K562 (cell line): ENCODE results near the gene HSDL1. TPM values are rescaled to one million over a fixed set of nuclear protein-coding genes. Genes with fewer than 3 reads are reported as not detected.
A peak's percentile ranks its signal among the peaks of the same experiment; 100 is the strongest.

Source experiments
- CCAR2 ChIP-seq: fragments of 200-400 bp; formaldehyde crosslinking; IDR thresholded peaks from 2 replicates; pipeline ENCODE4 v1.6.1; 2017; ENCODE audit warnings: mild to moderate bottlenecking, low read depth, low read length
- ELF2 ChIP-seq: fragments of 250-450 bp; sonication (Bioruptor Pico); IDR thresholded peaks from 2 replicates; pipeline ENCODE4 v1.5.0; 2021; ENCODE audit warnings: mild to moderate bottlenecking
- KLF6 ChIP-seq: fragments of 250-450 bp; sonication (Bioruptor Pico); IDR thresholded peaks from 2 replicates; pipeline ENCODE4 v1.4.0; 2020; ENCODE audit warnings: mild to moderate bottlenecking, moderate library complexity, borderline replicate concordance
- MECOM ChIP-seq: fragments of 250-450 bp; sonication (Bioruptor Pico); IDR thresholded peaks from 2 replicates; pipeline ENCODE4 v1.8.0; 2022; ENCODE audit warnings: inconsistent platforms
- NFE2 ChIP-seq: IDR thresholded peaks from 2 replicates; pipeline ENCODE4 v1.6.1; 2014; ENCODE audit warnings: antibody characterized with exemption, low read depth
- PHF21A ChIP-seq: fragments of 450-650 bp; IDR thresholded peaks from 2 replicates; pipeline ENCODE4 v1.6.1; 2017; ENCODE audit warnings: low read depth, borderline replicate concordance
- TARDBP ChIP-seq: fragments of 450-650 bp; IDR thresholded peaks from 2 replicates; pipeline ENCODE4 v1.6.1; 2016
- TCF3 ChIP-seq: sonication (generic); formaldehyde crosslinking; IDR thresholded peaks from 2 replicates; pipeline ENCODE4 v1.4.0; 2020; ENCODE audit warnings: mild to moderate bottlenecking, missing genetic modification reagents
- TOE1 ChIP-seq, 2 experiments: fragments of 450-650 bp in 1 of 2; sonication (generic) in 1 of 2; formaldehyde crosslinking in 1 of 2; IDR thresholded peaks; 2 replicates each; pipeline versions ENCODE4 v1.7.1 to v1.8.0; 2016 to 2022; ENCODE audit warnings: borderline replicate concordance in 2 of 2, mild to moderate bottlenecking in 2 of 2, antibody characterized with exemption in 1 of 2, inconsistent platforms in 1 of 2, low read depth in 1 of 2, missing genetic modification reagents in 1 of 2, moderate library complexity in 1 of 2
- ZNF23 ChIP-seq: fragments of 250-450 bp; sonication (Bioruptor Pico); IDR thresholded peaks from 2 replicates; pipeline ENCODE4 v1.4.0; 2020; ENCODE audit warnings: mild to moderate bottlenecking
- ZNF384 ChIP-seq: IDR thresholded peaks from 2 replicates; pipeline ENCODE4 v1.6.1; 2012; ENCODE audit warnings: low read depth, low read length, improper control_type of control experiment
- ZNF561 ChIP-seq: fragments of 450-650 bp; formaldehyde crosslinking; conservative IDR thresholded peaks from 2 replicates; pipeline ENCODE4 v1.4.0; 2020; ENCODE audit warnings: mild to moderate bottlenecking, moderate library complexity
- polyA plus RNA-seq, 8 experiments: library from polyadenylated mRNA; depleted of rRNA in 4 of 8; stranded (reverse) in 5 of 8; unstranded in 3 of 8; fragments of >200 nt; fragmentation: Nextera tagmentation in 2 of 8; fragmentation: Illumina TruSeq in 1 of 8; extraction: Ambion mirVana in 2 of 8; extraction: Trizol in 1 of 8; gene quantifications; 2 replicates each; pipeline versions ENCODE4 v1.2.1 to v1.2.3, GENCODE V29; 2011 to 2014; ENCODE audit warnings: inconsistent platforms in 1 of 8, missing spikeins in 1 of 8
- total RNA-seq, 7 experiments: library from RNA; depleted of rRNA in 6 of 7; stranded (reverse); fragments of >200 nt in 6 of 7; fragmentation: Illumina TruSeq in 2 of 7; extraction: Trizol in 2 of 7; gene quantifications; 2 replicates each; pipeline versions ENCODE4 v1.2.1 to v1.2.3, GENCODE V29; 2011 to 2021; ENCODE audit warnings: low replicate concordance in 1 of 7
- TF ChIP-seq, protein P1 (sequence below): sonication (generic); formaldehyde crosslinking; IDR thresholded peaks from 2 replicates; pipeline ENCODE4 v1.8.1; 2023; ENCODE audit warnings: mild to moderate bottlenecking, missing genetic modification reagents
- TF ChIP-seq, protein P2 (sequence below), 2 experiments: fragments of 450-650 bp; conservative IDR thresholded peaks; 2 replicates each; pipeline ENCODE4 v1.6.1; 2017; ENCODE audit warnings: mild to moderate bottlenecking in 2 of 2, moderate library complexity in 2 of 2
- TF ChIP-seq, protein P3 (sequence below): fragments of 450-650 bp; formaldehyde crosslinking; IDR thresholded peaks from 2 replicates; pipeline ENCODE4 v1.4.0; 2020; ENCODE audit warnings: mild to moderate bottlenecking, moderate library complexity
- TF ChIP-seq, protein P4 (sequence below): sonication (generic); formaldehyde crosslinking; IDR thresholded peaks from 2 replicates; pipeline ENCODE4 v1.8.0; 2023; ENCODE audit warnings: mild to moderate bottlenecking, missing genetic modification reagents
- TF ChIP-seq, protein P5 (sequence below): fragments of 450-650 bp; IDR thresholded peaks from 2 replicates; pipeline ENCODE4 v1.6.1; 2016; ENCODE audit warnings: borderline replicate concordance

HSDL1 gene
- total and polyA plus RNA-seq, 9 of the 15 experiments (the other 6 are each of a cell fraction or from before 2014, with no cell fraction given), result 14.8 to 41.2 (median 27.7) TPM

DNA sequence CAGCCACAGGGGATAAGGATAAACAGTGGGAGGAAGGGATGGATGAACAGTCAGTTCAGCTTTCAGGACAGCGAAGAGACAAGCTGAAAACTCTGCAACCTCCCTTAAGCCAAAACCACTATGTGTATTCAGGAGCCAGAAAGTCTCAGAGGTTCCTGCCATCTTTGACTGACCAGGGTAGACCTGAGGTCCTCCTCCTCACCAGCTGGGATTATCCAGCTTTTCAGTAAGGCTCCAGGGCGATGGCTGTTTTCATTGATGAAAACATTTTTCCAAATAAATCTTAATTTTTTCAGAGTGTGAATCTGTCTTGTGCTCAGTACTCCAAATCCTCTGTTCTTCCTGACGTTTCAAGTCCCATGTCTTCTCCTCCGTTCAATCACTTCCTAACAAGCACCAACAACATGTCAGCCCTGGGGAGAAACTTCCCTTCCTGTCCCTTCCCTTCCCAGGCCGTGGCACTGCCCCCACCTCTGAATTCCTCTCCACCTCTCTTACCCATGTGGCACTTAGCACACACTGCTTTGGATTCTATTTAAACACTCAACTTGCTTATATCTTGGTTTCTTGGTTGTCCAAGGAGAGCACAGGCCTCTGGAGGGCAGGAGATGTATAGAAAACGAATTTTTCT is 5.2 kb downstream of the HSDL1 start (continued):
- TF ChIP-seq PHF21A, result no peak
- no peak for TF ChIP-seq TARDBP
- no peak for TF ChIP-seq TOE1 (IDR thresholded peaks at IDR 0.05; ENCODE audit: borderline replicate concordance)
- no peak for TF ChIP-seq TOE1 (CRISPR knock-in tag; IDR thresholded peaks at IDR 0.05; ENCODE audit: borderline replicate concordance, low read depth)
- TF ChIP-seq, protein P1, sequence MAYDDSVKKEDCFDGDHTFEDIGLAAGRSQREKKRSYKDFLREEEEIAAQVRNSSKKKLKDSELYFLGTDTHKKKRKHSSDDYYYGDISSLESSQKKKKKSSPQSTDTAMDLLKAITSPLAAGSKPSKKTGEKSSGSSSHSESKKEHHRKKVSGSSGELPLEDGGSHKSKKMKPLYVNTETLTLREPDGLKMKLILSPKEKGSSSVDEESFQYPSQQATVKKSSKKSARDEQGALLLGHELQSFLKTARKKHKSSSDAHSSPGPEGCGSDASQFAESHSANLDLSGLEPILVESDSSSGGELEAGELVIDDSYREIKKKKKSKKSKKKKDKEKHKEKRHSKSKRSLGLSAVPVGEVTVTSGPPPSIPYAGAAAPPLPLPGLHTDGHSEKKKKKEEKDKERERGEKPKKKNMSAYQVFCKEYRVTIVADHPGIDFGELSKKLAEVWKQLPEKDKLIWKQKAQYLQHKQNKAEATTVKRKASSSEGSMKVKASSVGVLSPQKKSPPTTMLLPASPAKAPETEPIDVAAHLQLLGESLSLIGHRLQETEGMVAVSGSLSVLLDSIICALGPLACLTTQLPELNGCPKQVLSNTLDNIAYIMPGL (CRISPR knock-in tag), result no peak
- TF ChIP-seq ELF2, result no peak
- TF ChIP-seq ZNF561 (CRISPR knock-in tag), result no peak
- TF ChIP-seq NFE2, result no peak
- TF ChIP-seq, protein P2, sequence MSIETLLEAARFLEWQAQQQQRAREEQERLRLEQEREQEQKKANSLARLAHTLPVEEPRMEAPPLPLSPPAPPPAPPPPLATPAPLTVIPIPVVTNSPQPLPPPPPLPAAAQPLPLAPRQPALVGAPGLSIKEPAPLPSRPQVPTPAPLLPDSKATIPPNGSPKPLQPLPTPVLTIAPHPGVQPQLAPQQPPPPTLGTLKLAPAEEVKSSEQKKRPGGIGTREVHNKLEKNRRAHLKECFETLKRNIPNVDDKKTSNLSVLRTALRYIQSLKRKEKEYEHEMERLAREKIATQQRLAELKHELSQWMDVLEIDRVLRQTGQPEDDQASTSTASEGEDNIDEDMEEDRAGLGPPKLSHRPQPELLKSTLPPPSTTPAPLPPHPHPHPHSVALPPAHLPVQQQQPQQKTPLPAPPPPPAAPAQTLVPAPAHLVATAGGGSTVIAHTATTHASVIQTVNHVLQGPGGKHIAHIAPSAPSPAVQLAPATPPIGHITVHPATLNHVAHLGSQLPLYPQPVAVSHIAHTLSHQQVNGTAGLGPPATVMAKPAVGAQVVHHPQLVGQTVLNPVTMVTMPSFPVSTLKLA (conservative IDR thresholded peaks at IDR 0.05), result no peak; a peak in 1 of 4 replicates
- TF ChIP-seq KLF6 (CRISPR knock-in tag), result no peak; the same call in 1 of the 2 replicates
- no peak for TF ChIP-seq TCF3
- peak; percentile 77; the same call in 1 of the 2 replicates for TF ChIP-seq MECOM (CRISPR knock-in tag)
- no peak for TF ChIP-seq ZNF23
- TF ChIP-seq, protein P3, sequence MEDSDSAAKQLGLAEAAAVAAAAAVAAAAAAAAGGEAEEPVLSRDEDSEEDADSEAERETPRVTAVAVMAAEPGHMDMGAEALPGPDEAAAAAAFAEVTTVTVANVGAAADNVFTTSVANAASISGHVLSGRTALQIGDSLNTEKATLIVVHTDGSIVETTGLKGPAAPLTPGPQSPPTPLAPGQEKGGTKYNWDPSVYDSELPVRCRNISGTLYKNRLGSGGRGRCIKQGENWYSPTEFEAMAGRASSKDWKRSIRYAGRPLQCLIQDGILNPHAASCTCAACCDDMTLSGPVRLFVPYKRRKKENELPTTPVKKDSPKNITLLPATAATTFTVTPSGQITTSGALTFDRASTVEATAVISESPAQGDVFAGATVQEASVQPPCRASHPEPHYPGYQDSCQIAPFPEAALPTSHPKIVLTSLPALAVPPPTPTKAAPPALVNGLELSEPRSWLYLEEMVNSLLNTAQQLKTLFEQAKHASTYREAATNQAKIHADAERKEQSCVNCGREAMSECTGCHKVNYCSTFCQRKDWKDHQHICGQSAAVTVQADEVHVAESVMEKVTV, result no peak
- TF ChIP-seq, protein P4, sequence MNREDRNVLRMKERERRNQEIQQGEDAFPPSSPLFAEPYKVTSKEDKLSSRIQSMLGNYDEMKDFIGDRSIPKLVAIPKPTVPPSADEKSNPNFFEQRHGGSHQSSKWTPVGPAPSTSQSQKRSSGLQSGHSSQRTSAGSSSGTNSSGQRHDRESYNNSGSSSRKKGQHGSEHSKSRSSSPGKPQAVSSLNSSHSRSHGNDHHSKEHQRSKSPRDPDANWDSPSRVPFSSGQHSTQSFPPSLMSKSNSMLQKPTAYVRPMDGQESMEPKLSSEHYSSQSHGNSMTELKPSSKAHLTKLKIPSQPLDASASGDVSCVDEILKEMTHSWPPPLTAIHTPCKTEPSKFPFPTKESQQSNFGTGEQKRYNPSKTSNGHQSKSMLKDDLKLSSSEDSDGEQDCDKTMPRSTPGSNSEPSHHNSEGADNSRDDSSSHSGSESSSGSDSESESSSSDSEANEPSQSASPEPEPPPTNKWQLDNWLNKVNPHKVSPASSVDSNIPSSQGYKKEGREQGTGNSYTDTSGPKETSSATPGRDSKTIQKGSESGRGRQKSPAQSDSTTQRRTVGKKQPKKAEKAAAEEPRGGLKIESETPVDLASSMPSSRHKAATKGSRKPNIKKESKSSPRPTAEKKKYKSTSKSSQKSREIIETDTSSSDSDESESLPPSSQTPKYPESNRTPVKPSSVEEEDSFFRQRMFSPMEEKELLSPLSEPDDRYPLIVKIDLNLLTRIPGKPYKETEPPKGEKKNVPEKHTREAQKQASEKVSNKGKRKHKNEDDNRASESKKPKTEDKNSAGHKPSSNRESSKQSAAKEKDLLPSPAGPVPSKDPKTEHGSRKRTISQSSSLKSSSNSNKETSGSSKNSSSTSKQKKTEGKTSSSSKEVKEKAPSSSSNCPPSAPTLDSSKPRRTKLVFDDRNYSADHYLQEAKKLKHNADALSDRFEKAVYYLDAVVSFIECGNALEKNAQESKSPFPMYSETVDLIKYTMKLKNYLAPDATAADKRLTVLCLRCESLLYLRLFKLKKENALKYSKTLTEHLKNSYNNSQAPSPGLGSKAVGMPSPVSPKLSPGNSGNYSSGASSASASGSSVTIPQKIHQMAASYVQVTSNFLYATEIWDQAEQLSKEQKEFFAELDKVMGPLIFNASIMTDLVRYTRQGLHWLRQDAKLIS (CRISPR knock-in tag), result peak; percentile 27; the same call in 1 of the 2 replicates
- TF ChIP-seq, protein P5, sequence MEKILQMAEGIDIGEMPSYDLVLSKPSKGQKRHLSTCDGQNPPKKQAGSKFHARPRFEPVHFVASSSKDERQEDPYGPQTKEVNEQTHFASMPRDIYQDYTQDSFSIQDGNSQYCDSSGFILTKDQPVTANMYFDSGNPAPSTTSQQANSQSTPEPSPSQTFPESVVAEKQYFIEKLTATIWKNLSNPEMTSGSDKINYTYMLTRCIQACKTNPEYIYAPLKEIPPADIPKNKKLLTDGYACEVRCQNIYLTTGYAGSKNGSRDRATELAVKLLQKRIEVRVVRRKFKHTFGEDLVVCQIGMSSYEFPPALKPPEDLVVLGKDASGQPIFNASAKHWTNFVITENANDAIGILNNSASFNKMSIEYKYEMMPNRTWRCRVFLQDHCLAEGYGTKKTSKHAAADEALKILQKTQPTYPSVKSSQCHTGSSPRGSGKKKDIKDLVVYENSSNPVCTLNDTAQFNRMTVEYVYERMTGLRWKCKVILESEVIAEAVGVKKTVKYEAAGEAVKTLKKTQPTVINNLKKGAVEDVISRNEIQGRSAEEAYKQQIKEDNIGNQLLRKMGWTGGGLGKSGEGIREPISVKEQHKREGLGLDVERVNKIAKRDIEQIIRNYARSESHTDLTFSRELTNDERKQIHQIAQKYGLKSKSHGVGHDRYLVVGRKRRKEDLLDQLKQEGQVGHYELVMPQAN, result no peak
- no peak for TF ChIP-seq ZNF384
- no peak for TF ChIP-seq CCAR2
